Natural killer cell (primary cell): ENCODE results near the gene RAD9B. TPM values are rescaled to one million over a fixed set of nuclear protein-coding genes. Genes with fewer than 3 reads are reported as not detected.
"Not testable (repeated sequence)": the region's sequence is repeated elsewhere in the genome, so short reads cannot be mapped to it uniquely, and the experiment has no call there.

ENCODE experiments used
- ATAC-seq, 3 donors: fragments of 150-1000 bp in 2 of 3; fragments of 200-7000 bp in 1 of 3; cut with Tn5 transposase; 1 replicate in 1 of 3; 2 replicates in 2 of 3; pipeline ENCODE4 v1.10.0; 2021; ENCODE audit warnings: mild to moderate bottlenecking in 2 of 3, moderate library complexity in 2 of 3
- DNase-seq, 2 donors: peaks; one replicate each; pipeline versions ENCODE4 v3.0.0 to v3.0.0-alpha.2; 2013 to 2021; ENCODE audit warnings: mixed read lengths in 1 of 2
- H3K27ac ChIP-seq: one replicate; pipeline ENCODE4 v1.5.1; 2013; ENCODE audit warnings: mild to moderate bottlenecking, low read length
- H3K27me3 ChIP-seq: one replicate; pipeline ENCODE4 v1.6.1; 2013; ENCODE audit warnings: low read length; ENCODE audit not compliant: control insufficient read depth, insufficient read depth
- H3K36me3 ChIP-seq: one replicate; pipeline ENCODE4 v1.6.1; 2013; ENCODE audit warnings: low read length; ENCODE audit not compliant: control insufficient read depth, insufficient read depth
- H3K4me1 ChIP-seq: one replicate; pipeline ENCODE4 v1.6.1; 2013; ENCODE audit warnings: low read length; ENCODE audit not compliant: control insufficient read depth, insufficient read depth
- H3K4me3 ChIP-seq: one replicate; pipeline ENCODE4 v1.5.1; 2013; ENCODE audit warnings: low read length
- H3K9me3 ChIP-seq: one replicate; pipeline ENCODE4 v1.6.1; 2013; ENCODE audit warnings: low read length; ENCODE audit not compliant: control insufficient read depth, insufficient read depth
- H3K27ac Mint-ChIP-seq, 2 donors: one replicate each; pipeline ENCODE4 v1.8.0; 2022; ENCODE audit warnings: mild to moderate bottlenecking in 2 of 2, mixed read lengths in 2 of 2, moderate library complexity in 1 of 2
- H3K27me3 Mint-ChIP-seq, 2 donors: one replicate each; pipeline ENCODE4 v1.8.0; 2022; ENCODE audit warnings: low read depth in 2 of 2, mixed read lengths in 2 of 2
- H3K36me3 Mint-ChIP-seq: one replicate; pipeline ENCODE4 v1.8.0; 2022; ENCODE audit warnings: mixed read lengths
- H3K4me1 Mint-ChIP-seq, 2 donors: one replicate each; pipeline ENCODE4 v1.8.0; 2022; ENCODE audit warnings: mixed read lengths in 2 of 2
- H3K4me3 Mint-ChIP-seq: one replicate; pipeline ENCODE4 v1.8.0; 2022; ENCODE audit warnings: mild to moderate bottlenecking, moderate library complexity, mixed read lengths
- H3K9me3 Mint-ChIP-seq, 2 donors: one replicate each; pipeline ENCODE4 v1.8.0; 2022; ENCODE audit warnings: mixed read lengths in 2 of 2
- WGBS: methylation state at CpG from one replicate; pipeline ENCODE4 v1.1.7; 2013; ENCODE audit warnings: missing lambda C conversion rate; ENCODE audit not compliant: insufficient coverage; 5-methylcytosine and 5-hydroxymethylcytosine counted together
- intact Hi-C: fragments of 100-400 bp; cut with micrococcal nuclease; formaldehyde crosslinking; loops from one replicate; pipeline ENCODE4 v1.14.2; 2022
- total RNA-seq, 4 donors: library from RNA; stranded (reverse); fragments of 120-200 nt in 1 of 4; gene quantifications; one replicate each; pipeline versions ENCODE4 v1.2.3 to v1.2.4, GENCODE V29; 2013 to 2022
- TF ChIP-seq, protein P1 (sequence below): fragments of 200-600 bp; IDR thresholded peaks from one replicate; pipeline ENCODE4 v1.8.0; 2022; ENCODE audit warnings: antibody characterized with exemption

The RAD9B gene
- 1 to 10 TPM in 1 of 3 donors, under 1 TPM in 2; 0.18 to 1.8 (median 0.91) TPM for total RNA-seq
- 1.9 TPM for total RNA-seq (2013)

DNA sequence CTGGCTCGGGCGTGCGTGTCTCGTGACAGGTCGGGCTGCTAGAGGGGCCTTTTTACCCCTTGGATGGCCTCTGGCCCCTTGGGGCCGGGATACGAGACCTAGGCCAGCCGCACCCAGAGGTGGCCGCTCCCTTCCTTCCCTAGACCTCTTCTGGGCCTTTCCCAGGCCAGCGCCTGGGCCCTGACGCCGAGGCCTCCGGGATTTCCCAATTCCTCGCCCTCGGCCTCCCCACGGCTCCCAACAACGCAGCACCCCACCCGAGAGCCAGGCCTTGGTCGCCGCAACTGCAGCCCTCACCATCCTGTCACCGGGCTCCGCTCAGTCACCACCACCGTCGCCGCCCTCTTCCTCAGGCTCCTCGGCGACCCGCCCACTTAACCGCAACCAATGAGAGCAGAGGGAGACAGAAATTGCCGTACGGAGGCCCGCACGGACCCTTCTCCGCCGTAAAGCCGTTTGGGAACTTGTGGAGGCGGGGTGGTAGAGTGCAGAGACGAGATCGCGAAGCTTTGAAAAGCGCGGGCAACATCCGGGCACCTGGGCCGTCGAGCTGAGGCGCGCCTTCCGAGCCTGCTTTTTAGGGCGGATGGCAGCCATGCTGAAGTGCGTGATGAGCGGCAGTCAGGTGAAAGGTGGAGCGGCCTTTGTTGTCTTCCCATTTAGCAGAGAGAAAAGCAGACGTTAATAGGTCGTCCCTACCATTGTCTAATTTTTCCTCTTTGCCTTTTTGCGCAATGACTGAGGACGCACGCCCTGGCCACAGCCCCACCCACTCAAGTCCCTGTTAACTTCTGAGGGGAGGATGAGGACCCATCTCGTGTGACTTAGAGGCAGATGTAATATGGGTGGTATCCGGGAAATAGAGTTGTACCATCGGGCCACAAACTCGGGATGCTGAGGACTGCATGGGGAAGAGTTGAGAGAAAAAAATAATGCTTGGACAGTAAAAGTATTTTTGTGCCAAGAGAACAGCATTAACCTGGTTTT, at the start of gene RAD9B, which contains the start of gene VPS29:
Gene RAD9B, plus strand, starts transcription at position 580 of the 987 bp plus-strand sequence. Its CDS starts 7 bp downstream, at position 587.
Gene VPS29, minus strand, starts transcription at position 360 of the 987 bp plus-strand sequence. Its CDS starts 60 bp downstream, at position 300.
- DNase-seq, result peak; percentile 99 to 100

DNA sequence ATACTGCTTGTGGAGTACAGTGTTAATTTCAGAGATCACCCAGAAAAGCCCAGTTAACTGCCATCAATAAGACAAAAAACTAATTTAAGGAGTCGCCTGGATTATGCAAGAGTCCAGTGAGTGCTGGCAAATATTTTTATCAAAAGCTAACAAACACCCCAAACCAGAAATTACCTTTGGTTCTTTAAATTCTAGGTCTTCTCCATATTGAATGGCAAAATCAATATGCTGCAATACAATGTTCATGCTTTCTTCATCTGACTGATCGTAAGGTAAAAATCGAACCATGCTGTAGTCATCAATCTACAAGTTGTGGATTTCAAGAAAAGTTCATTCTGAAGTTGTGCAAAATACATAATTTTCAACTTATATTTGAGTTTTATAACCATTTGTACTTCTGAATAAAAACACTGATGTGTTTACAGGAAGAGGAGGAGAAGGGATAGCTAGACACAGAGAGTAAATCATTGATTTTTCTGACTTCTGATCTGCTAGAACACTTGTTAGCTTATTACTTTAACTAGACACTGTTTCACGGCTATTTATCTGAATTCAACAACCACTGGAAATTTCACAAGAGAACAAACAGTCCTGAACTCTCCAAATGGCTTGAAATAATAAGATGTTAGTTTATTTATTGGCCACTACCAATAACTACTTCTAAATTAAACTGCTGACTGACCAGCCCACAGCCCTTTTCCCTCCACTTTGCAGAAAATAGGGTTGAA, 48.4 kb upstream of the RAD9B start:
- Mint-ChIP-seq H3K27me3 (no peaks in the 10 kb centered on the region), H3K4me3 (no peak overlapping the region), H3K27ac (no peak overlapping the region), H3K9me3 (no peaks in the 10 kb centered on the region), H3K4me1 (peaks cover 23% of the 10 kb centered on the region in 2 donors), H3K36me3 (no peaks in the 10 kb centered on the region)
- peaks cover 15% of the 10 kb centered on the region for H3K36me3 ChIP-seq
- TF ChIP-seq, protein P1, sequence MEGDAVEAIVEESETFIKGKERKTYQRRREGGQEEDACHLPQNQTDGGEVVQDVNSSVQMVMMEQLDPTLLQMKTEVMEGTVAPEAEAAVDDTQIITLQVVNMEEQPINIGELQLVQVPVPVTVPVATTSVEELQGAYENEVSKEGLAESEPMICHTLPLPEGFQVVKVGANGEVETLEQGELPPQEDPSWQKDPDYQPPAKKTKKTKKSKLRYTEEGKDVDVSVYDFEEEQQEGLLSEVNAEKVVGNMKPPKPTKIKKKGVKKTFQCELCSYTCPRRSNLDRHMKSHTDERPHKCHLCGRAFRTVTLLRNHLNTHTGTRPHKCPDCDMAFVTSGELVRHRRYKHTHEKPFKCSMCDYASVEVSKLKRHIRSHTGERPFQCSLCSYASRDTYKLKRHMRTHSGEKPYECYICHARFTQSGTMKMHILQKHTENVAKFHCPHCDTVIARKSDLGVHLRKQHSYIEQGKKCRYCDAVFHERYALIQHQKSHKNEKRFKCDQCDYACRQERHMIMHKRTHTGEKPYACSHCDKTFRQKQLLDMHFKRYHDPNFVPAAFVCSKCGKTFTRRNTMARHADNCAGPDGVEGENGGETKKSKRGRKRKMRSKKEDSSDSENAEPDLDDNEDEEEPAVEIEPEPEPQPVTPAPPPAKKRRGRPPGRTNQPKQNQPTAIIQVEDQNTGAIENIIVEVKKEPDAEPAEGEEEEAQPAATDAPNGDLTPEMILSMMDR, result no peak
- H3K9me3 ChIP-seq, result no peaks in the 10 kb centered on the region
- ATAC-seq, result no peak
- H3K27ac ChIP-seq, result no peak overlapping the region
- H3K27me3 ChIP-seq, result no peaks in the 10 kb centered on the region
- DNase-seq, result no peak
- no peak overlapping the region for H3K4me3 ChIP-seq
- WGBS, result 93% methylated on average over 2 of the region's 4 CpGs
- H3K4me1 ChIP-seq, result peaks cover 13% of the 10 kb centered on the region
- intact Hi-C loops, result no loop called here

More for the DNA sequence above, at the start of gene RAD9B, which contains the start of gene VPS29:
- Mint-ChIP-seq H3K4me3 (peak within 1 kb of the TSS; percentile 99), H3K9me3 (no peaks in the 10 kb centered on the region), H3K27me3 (no peaks in the 10 kb centered on the region), H3K36me3 (no peaks in the 10 kb centered on the region), H3K4me1 (peaks cover 29 to 33% of the 10 kb centered on the region in 2 donors), H3K27ac (peak within 1 kb of the TSS; percentile 98 to 100)
- intact Hi-C loops, result loop anchor here (1.0 to 5.0 kb wide), 4 partner anchors 34 to 220 kb away; partner anchors contain the start of genes ARPC3, ATP2A2, FAM216A and GPN3
- no peaks in the 10 kb centered on the region for H3K9me3 ChIP-seq
- WGBS, result 6% methylated on average over 61 of the region's 61 CpGs
- H3K4me3 ChIP-seq, result peak within 1 kb of the TSS; percentile 97
- H3K36me3 ChIP-seq, result no peaks in the 10 kb centered on the region
- peak; percentile 93 to 98 (median 94) for ATAC-seq
- TF ChIP-seq, protein P1, result no peak
- peak within 1 kb of the TSS; percentile 91 for H3K27ac ChIP-seq
- peaks cover 20% of the 10 kb centered on the region for H3K4me1 ChIP-seq
- no peaks in the 10 kb centered on the region for H3K27me3 ChIP-seq

DNA sequence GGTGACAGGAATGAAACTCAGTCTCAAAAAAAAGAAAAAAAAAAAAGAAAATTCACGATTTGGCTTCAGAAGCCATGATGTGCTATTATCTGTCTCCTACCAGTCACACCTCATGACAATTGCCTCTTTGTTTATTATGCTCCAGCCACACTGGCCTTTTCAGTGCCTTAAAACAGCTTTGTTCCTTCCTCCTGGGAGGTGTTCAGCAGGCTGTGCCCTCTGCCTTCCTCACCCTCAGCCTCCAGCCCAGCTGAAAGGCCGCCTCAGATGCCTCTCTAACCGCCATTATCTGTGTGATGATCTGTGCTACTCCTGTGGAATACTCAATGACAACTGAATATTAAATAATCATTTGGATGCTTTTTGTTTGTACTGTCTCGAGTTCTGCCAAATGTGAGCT, 43.4 kb upstream of the RAD9B start:
- H3K27me3 ChIP-seq, result no peaks in the 10 kb centered on the region
- no peak overlapping the region for H3K4me3 ChIP-seq
- H3K9me3 ChIP-seq, result no peaks in the 10 kb centered on the region
- DNase-seq (no peak), ATAC-seq (no peak)
- TF ChIP-seq, protein P1, result no peak
- intact Hi-C loops, result no loop called here
- Mint-ChIP-seq H3K36me3 (no peaks in the 10 kb centered on the region), H3K27me3 (no peaks in the 10 kb centered on the region), H3K27ac (no peak overlapping the region), H3K4me3 (no peak overlapping the region), H3K4me1 (peaks cover 0 to 5% of the 10 kb centered on the region in 2 donors), H3K9me3 (no peaks in the 10 kb centered on the region)
- 100% methylated on average over 4 of the region's 4 CpGs for WGBS
- peaks cover 21% of the 10 kb centered on the region for H3K36me3 ChIP-seq
- no peak overlapping the region for H3K27ac ChIP-seq
- H3K4me1 ChIP-seq, result no peaks in the 10 kb centered on the region

DNA sequence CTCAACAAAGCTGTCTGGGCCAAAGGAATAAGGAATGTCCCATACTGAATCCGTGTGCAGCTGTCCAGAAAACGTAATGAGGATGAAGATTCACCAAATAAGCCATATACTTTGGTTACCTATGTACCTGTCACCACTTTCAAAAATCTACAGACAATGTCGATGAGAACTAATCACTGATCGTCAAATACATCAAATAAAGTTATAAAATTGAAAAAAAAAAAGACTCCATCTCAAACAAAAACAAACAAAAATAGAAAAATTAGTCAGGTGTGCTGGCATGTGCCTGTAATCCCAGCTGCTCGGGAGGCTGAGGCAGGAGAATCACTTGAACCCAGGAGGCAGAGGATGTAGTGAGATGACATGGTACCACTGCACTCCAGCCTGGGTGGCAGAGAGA, 40.9 kb upstream of the RAD9B start:
- H3K27me3 Mint-ChIP-seq, H3K36me3 Mint-ChIP-seq, H3K27ac Mint-ChIP-seq, H3K9me3 ChIP-seq, ATAC-seq, intact Hi-C loops, H3K27ac ChIP-seq, H3K9me3 Mint-ChIP-seq, H3K4me3 Mint-ChIP-seq, H3K4me1 Mint-ChIP-seq, DNase-seq, H3K27me3 ChIP-seq, H3K4me1 ChIP-seq, H3K4me3 ChIP-seq: not testable (repeated sequence)
- peaks cover 22% of the 10 kb centered on the region for H3K36me3 ChIP-seq
- 94% methylated on average over 5 of the region's 5 CpGs for WGBS
